ENCODE measurements around the gene CDH13. TPM values are rescaled to one million over a fixed set of nuclear protein-coding genes. Genes with fewer than 3 reads are reported as not detected.

The CDH13 gene
- polyA plus RNA-seq, 1 donor from 2014 or later: 3.2 TPM

DNA sequence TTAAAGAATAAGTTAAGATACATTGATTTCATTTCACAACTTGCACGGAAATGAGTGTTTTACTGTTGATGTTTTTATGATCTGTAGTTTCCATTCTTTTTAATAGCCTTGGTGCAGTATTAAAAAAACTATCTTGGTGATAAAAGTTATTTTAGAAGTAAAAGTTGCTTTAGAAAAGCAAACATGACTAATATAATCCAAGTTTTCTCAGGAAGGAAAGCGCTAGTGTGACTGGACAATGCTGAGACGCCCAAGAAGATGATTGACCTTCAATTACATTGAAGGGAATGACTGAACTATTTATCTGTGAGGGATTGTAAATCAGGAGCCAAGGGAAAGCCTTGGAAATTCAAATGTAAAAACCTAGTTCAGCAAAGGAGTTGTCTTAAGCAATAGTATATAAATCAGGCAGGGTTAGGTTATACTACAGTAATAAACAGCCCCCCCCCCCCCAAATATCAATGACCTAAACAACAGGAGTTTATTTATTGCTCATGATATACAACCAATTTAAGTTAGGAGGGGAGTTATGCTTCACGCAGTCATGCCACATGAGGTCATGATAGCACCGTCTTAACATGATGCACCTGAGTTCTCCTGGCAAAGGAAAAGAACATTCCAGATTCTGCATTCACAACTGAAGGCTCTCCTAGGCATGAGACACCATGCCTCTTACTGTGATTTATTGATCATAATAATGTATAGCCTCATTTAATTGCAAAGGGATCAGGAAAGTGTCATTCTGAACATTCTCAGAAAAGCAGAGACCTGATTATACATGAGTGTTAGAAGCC is 443.8 kb downstream of the CDH13 start:
- Histone ChIP-seq H3K9me2 (ENCODE audit: insufficient read depth, low read length) (no peaks in the 10 kb centered on the region), H3K36me3 (ENCODE audit: insufficient read depth, low read length) (no peaks in the 10 kb centered on the region), H3K9ac (ENCODE audit: low read length) (no peak overlapping the region), H3K27ac (ENCODE audit: low read length) (no peak overlapping the region), H3F3A (ENCODE audit: insufficient read depth, low read length, poor library complexity, severe bottlenecking) (no peaks in the 10 kb centered on the region), H3K79me2 (replicated peaks; ENCODE audit: insufficient read depth, low read length) (no peaks in the 10 kb centered on the region), H4K20me1 (ENCODE audit: insufficient read depth) (no peaks in the 10 kb centered on the region), H2AFZ (ENCODE audit: low read depth, low read length) (no peak overlapping the region), H3K4me3 (ENCODE audit: low read length) (no peak overlapping the region), H3K9me3 (ENCODE audit: low read length) (no peaks in the 10 kb centered on the region), H3K27me3 (ENCODE audit: insufficient read depth, low read depth, low read length) (no peaks in the 10 kb centered on the region), H3K4me2 (ENCODE audit: low read length) (no peak overlapping the region)
- TF ChIP-seq, protein P1, sequence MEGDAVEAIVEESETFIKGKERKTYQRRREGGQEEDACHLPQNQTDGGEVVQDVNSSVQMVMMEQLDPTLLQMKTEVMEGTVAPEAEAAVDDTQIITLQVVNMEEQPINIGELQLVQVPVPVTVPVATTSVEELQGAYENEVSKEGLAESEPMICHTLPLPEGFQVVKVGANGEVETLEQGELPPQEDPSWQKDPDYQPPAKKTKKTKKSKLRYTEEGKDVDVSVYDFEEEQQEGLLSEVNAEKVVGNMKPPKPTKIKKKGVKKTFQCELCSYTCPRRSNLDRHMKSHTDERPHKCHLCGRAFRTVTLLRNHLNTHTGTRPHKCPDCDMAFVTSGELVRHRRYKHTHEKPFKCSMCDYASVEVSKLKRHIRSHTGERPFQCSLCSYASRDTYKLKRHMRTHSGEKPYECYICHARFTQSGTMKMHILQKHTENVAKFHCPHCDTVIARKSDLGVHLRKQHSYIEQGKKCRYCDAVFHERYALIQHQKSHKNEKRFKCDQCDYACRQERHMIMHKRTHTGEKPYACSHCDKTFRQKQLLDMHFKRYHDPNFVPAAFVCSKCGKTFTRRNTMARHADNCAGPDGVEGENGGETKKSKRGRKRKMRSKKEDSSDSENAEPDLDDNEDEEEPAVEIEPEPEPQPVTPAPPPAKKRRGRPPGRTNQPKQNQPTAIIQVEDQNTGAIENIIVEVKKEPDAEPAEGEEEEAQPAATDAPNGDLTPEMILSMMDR (IDR thresholded peaks at IDR 0.05; ENCODE audit: poor library complexity, severe bottlenecking): peak; percentile 65
- TF ChIP-seq, protein P2, sequence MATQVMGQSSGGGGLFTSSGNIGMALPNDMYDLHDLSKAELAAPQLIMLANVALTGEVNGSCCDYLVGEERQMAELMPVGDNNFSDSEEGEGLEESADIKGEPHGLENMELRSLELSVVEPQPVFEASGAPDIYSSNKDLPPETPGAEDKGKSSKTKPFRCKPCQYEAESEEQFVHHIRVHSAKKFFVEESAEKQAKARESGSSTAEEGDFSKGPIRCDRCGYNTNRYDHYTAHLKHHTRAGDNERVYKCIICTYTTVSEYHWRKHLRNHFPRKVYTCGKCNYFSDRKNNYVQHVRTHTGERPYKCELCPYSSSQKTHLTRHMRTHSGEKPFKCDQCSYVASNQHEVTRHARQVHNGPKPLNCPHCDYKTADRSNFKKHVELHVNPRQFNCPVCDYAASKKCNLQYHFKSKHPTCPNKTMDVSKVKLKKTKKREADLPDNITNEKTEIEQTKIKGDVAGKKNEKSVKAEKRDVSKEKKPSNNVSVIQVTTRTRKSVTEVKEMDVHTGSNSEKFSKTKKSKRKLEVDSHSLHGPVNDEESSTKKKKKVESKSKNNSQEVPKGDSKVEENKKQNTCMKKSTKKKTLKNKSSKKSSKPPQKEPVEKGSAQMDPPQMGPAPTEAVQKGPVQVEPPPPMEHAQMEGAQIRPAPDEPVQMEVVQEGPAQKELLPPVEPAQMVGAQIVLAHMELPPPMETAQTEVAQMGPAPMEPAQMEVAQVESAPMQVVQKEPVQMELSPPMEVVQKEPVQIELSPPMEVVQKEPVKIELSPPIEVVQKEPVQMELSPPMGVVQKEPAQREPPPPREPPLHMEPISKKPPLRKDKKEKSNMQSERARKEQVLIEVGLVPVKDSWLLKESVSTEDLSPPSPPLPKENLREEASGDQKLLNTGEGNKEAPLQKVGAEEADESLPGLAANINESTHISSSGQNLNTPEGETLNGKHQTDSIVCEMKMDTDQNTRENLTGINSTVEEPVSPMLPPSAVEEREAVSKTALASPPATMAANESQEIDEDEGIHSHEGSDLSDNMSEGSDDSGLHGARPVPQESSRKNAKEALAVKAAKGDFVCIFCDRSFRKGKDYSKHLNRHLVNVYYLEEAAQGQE (IDR thresholded peaks at IDR 0.05; ENCODE audit: borderline replicate concordance): no peak
- TF ChIP-seq EP300 (conservative IDR thresholded peaks at IDR 0.05; ENCODE audit: poor library complexity, severe bottlenecking) (no peak), SMC3 (conservative IDR thresholded peaks at IDR 0.05; ENCODE audit: poor library complexity) (peak; percentile 81), EZH2 (IDR thresholded peaks at IDR 0.05; ENCODE audit: borderline replicate concordance, insufficient read depth, low read length, poor library complexity, severe bottlenecking) (no peak), RAD21 (conservative IDR thresholded peaks at IDR 0.05) (peak; percentile 78), MXI1 (conservative IDR thresholded peaks at IDR 0.05; ENCODE audit: poor library complexity, severe bottlenecking) (no peak), POLR2AphosphoS5 (IDR thresholded peaks at IDR 0.05) (no peak), TAF1 (IDR thresholded peaks at IDR 0.05; ENCODE audit: low read depth) (no peak)

DNA sequence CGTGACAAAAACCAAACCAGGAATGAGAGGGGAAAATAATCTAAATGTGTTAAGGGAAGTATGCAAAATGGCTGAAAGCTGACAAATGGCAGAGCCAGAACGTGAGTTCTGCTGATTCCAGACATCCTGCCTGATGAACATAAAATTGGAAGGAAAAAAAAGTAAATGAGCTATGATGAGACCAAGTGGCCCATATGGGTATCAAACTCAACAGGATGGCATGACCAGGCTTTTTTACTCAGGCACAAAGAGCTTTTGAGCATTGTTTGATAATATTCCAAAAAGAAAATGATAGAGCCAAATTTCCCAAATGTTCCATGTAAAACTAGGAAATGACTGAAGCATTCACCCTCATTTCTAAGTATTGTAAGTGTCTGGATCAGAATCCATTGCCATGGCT is 449.2 kb downstream of the CDH13 start:
- Histone ChIP-seq H3K4me2 (ENCODE audit: low read length) (no peak overlapping the region), H3K27me3 (ENCODE audit: insufficient read depth, low read depth, low read length) (no peaks in the 10 kb centered on the region), H3F3A (ENCODE audit: insufficient read depth, low read length, poor library complexity, severe bottlenecking) (no peaks in the 10 kb centered on the region), H3K4me3 (ENCODE audit: low read length) (no peak overlapping the region), H3K9me3 (ENCODE audit: low read length) (no peaks in the 10 kb centered on the region), H4K20me1 (ENCODE audit: insufficient read depth) (no peaks in the 10 kb centered on the region), H3K36me3 (ENCODE audit: insufficient read depth, low read length) (no peaks in the 10 kb centered on the region), H3K9me2 (ENCODE audit: insufficient read depth, low read length) (no peaks in the 10 kb centered on the region), H3K9ac (ENCODE audit: low read length) (no peak overlapping the region), H3K27ac (ENCODE audit: low read length) (no peak overlapping the region), H2AFZ (ENCODE audit: low read depth, low read length) (no peak overlapping the region), H3K79me2 (replicated peaks; ENCODE audit: insufficient read depth, low read length) (no peaks in the 10 kb centered on the region)
- TF ChIP-seq EP300 (conservative IDR thresholded peaks at IDR 0.05; ENCODE audit: poor library complexity, severe bottlenecking) (no peak), POLR2AphosphoS5 (IDR thresholded peaks at IDR 0.05) (no peak), MXI1 (conservative IDR thresholded peaks at IDR 0.05; ENCODE audit: poor library complexity, severe bottlenecking) (no peak), EZH2 (IDR thresholded peaks at IDR 0.05; ENCODE audit: borderline replicate concordance, insufficient read depth, low read length, poor library complexity, severe bottlenecking) (no peak), RAD21 (conservative IDR thresholded peaks at IDR 0.05) (no peak), TAF1 (IDR thresholded peaks at IDR 0.05; ENCODE audit: low read depth) (no peak), SMC3 (conservative IDR thresholded peaks at IDR 0.05; ENCODE audit: poor library complexity) (no peak)
- TF ChIP-seq, protein P1 (IDR thresholded peaks at IDR 0.05; ENCODE audit: poor library complexity, severe bottlenecking): no peak
- TF ChIP-seq, protein P2 (IDR thresholded peaks at IDR 0.05; ENCODE audit: borderline replicate concordance): no peak

Measured in neural cell (in vitro differentiated cells).